ENCODE data around the gene DHX32.

Gene DHX32

DNA sequence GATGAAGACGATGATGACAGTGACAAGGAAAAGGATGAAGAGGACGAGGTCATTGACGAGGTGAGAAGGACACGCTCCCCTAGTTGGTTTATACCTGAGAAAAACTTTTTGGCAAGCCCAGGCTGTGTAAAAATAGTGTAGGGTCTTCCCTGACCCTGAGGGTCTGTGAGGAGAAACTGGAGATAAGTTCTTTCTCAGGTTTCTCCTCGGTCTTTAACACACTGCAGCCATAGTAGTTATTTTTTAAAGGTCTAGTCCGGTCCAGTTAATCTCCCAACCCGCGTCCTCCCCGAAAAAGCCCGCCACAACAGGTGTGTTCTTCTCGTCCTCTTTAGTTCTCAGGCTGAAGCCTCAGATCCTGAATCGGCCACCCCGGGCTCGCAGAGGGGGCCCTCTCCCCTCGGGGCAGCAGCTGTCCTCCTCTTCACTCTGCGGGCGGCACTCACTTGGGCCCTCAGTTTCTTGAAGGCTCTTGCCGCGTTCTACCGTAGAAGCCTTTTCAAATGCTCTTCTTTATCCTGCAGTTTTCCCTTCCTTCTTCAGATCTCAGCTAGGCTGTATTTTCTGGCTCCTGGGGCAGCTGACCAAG is 57.3 kb downstream of the DHX32 start:
- DNase-seq (ENCODE audit: low spot score) = no peak
- TF ChIP-seq, protein P1, sequence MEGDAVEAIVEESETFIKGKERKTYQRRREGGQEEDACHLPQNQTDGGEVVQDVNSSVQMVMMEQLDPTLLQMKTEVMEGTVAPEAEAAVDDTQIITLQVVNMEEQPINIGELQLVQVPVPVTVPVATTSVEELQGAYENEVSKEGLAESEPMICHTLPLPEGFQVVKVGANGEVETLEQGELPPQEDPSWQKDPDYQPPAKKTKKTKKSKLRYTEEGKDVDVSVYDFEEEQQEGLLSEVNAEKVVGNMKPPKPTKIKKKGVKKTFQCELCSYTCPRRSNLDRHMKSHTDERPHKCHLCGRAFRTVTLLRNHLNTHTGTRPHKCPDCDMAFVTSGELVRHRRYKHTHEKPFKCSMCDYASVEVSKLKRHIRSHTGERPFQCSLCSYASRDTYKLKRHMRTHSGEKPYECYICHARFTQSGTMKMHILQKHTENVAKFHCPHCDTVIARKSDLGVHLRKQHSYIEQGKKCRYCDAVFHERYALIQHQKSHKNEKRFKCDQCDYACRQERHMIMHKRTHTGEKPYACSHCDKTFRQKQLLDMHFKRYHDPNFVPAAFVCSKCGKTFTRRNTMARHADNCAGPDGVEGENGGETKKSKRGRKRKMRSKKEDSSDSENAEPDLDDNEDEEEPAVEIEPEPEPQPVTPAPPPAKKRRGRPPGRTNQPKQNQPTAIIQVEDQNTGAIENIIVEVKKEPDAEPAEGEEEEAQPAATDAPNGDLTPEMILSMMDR (IDR thresholded peaks at IDR 0.05; ENCODE audit: extremely low read depth, missing control alignments) = no peak

DNA sequence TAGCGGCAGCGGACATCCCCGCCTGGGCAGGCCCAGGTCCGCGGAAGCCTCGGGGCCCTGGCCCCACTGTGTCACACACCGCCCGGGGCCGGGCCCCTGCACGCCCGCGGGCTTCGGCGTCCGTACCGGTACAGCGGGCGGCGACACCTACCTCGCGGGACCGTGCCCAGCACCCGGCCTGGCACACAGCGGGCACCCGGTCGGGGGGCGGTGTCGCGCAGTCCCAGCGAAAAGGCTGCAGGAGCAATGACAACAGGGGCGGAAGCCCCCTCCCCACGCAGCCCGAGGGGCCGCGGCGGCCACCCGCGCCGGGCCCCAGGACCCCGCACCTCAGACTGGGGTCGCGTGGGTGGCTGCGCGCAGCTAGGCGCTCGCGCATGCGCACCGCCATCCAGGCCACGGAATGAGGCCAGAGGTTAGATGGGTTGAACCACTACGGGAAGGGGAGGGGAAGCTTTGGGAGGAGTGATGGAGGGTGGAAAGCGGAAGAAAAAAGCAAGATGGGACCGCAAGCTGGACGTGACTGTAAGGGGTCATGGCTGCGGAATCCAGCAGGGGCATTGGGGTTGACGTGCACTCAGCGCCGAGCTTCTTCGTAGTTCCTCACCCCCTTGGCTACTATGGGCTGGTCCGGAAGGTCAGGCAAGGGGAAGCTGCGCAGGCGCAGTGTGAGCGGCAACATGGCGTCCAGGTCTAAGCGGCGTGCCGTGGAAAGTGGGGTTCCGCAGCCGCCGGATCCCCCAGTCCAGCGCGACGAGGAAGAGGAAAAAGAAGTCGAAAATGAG is 58.0 kb downstream of the DHX32 start, which contains the start of the genes BCCIP and UROS:
Gene BCCIP, plus strand, starts transcription at position 669 of the 785 bp plus-strand sequence. Its CDS starts 12 bp downstream, at position 681.
Gene UROS, minus strand, starts transcription at position 381 of the 785 bp plus-strand sequence. CDS start 6,759 bp downstream, outside the sequence.
- DNase-seq (ENCODE audit: low spot score) = peak; percentile 96
- TF ChIP-seq, protein P1 (IDR thresholded peaks at IDR 0.05; ENCODE audit: extremely low read depth, missing control alignments) = no peak

DNA sequence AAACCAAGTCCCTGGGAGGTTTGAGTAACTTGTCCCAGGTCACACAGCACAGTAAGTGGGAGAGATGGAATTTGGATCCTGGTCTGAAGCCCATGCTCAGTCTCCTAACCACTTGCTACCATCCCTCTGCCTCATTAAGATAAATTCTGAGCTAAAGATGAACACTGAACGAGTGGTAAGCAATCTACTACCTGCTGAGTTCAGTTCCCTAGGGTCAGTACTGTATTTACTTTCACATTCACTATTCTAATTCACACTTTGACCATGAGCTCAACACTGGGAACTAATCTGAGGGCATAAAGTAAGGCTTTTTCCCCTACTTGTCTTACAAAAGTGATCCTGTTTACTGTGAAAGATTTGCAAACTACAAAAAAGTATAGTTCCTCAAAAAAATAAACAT is 60.4 kb downstream of the DHX32 start:
- DNase-seq (ENCODE audit: low spot score) = peak; percentile 65
- TF ChIP-seq, protein P1 (IDR thresholded peaks at IDR 0.05; ENCODE audit: extremely low read depth, missing control alignments) = no peak

DNA sequence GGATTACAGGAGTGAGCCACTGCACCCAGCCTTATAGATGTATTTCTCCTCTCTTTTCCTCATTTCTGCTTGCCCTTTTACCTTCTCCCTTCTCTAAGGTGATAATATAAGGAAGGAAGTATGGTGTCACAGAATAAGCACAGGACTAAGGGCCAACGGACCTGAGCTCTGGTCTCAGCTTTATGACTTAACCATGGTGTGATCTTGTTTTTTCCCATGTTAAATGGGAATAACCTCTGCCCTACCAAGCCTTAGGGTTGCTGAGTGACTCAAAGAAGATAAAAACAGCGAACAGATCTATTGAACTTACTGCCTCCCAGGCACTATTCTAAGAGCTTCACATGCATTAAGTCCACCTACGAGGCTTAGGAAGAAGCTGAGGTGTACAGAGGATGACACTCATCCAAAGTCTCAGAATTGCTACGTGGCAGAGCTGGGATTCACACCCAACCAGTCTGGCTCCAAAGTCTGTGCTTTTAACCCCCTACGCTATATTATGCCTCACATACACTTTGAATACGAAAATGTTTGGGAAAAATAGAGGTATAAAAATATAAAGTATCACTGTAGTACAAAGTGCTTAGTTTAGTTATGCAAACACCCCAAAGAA is 63.6 kb downstream of the DHX32 start:
- TF ChIP-seq, protein P1 (IDR thresholded peaks at IDR 0.05; ENCODE audit: extremely low read depth, missing control alignments) = no peak
- no peak for DNase-seq (ENCODE audit: low spot score)

DNA sequence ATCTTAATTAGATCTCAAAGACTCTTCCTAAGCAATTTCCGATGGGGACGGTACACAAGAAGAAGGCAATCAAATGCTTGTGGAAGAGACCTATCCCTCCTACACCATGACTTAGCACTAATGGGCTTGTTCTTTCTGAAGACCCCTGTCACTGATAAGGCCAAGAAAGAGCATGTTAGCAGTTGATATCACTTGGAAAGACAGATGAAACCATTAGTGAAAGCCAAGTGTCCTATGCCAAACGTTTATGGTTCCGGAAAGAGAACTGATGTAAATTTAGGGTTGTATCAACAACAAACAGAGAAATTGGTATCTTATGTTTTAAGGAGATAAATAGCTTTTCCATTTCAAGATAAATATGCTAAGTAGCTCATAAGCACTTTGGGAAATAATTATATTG is 64.5 kb downstream of the DHX32 start:
- TF ChIP-seq, protein P1 (IDR thresholded peaks at IDR 0.05; ENCODE audit: extremely low read depth, missing control alignments) = no peak
- no peak for DNase-seq (ENCODE audit: low spot score)

DNA sequence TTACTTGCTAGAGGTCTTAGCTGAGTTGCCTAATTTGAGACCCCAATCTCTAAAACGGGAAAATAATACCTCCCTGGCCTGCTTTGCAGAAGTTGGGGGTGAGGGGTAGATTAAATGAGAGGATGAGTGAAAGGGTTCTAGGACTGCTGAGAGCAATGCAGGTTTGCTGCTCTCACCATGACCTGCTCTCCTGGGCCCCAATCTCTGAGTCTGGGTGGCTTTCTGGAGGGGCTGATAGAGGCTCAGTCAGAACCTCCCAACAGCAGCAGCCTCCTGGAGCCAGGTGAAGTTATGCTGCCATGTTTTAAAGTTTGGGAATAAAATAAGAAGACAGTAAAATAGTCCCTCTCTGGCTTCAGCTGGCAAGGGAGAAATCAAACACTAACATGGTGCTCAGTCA is 65.3 kb downstream of the DHX32 start:
- TF ChIP-seq, protein P1 (IDR thresholded peaks at IDR 0.05; ENCODE audit: extremely low read depth, missing control alignments) = no peak
- no peak for DNase-seq (ENCODE audit: low spot score)

All from GM20000 (cell line).